Heart left ventricle (tissue), 16 donors: ENCODE data around the gene NPY2R. TPM values are rescaled to one million over a fixed set of nuclear protein-coding genes. Genes with fewer than 3 reads are reported as not detected.

Experiments
- ATAC-seq, 4 donors: fragments of 200-7000 bp; cut with Tn5 transposase; one replicate each; pipeline ENCODE4 v1.9.1; 2020 to 2022; ENCODE audit warnings: moderate library complexity in 4 of 4, mild to moderate bottlenecking in 3 of 4, moderate number of reproducible peaks in 1 of 4
- DNase-seq, 5 donors: peaks; one replicate each; pipeline ENCODE4 v3.0.0-alpha.2; 2020
- H3K27ac ChIP-seq, 12 donors: fragments of 200-600 bp; sonication (generic) in 4 of 12; one replicate each; pipeline versions ENCODE4 v1.5.0 to v1.8.0; 2016 to 2022; ENCODE audit warnings: mild to moderate bottlenecking in 2 of 12
- H3K27me3 ChIP-seq, 9 donors: fragments of 200-600 bp; sonication (generic) in 2 of 9; one replicate each; pipeline versions ENCODE4 v1.5.1 to v1.8.0; 2016 to 2022; ENCODE audit warnings: mild to moderate bottlenecking in 3 of 9
- H3K36me3 ChIP-seq, 9 donors: fragments of 200-600 bp; sonication (generic) in 2 of 9; one replicate each; pipeline versions ENCODE4 v1.5.0 to v1.8.0; 2018 to 2022; ENCODE audit warnings: mild to moderate bottlenecking in 2 of 9
- H3K4me1 ChIP-seq, 12 donors: fragments of 200-600 bp; sonication (generic) in 4 of 12; one replicate each; pipeline versions ENCODE4 v1.5.0 to v1.8.0; 2016 to 2022; ENCODE audit warnings: mild to moderate bottlenecking in 3 of 12
- H3K4me3 ChIP-seq, 12 donors: fragments of 200-600 bp; sonication (generic) in 4 of 12; one replicate each; pipeline versions ENCODE4 v1.5.0 to v1.8.0; 2017 to 2022; ENCODE audit warnings: mild to moderate bottlenecking in 9 of 12, moderate library complexity in 4 of 12
- H3K9me3 ChIP-seq, 12 donors: fragments of 200-600 bp; sonication (generic) in 4 of 12; one replicate each; pipeline versions ENCODE4 v1.5.0 to v1.8.0; 2016 to 2022; ENCODE audit warnings: mild to moderate bottlenecking in 1 of 12
- CTCF ChIP-seq, 12 donors: fragments of 200-600 bp; sonication (generic) in 4 of 12; IDR thresholded peaks; one replicate each; pipeline versions ENCODE4 v1.5.0 to v1.8.0; 2018 to 2022; ENCODE audit warnings: antibody characterized with exemption in 12 of 12, mild to moderate bottlenecking in 5 of 12
- POLR2A ChIP-seq, 2 donors: fragments of 450-650 bp; IDR thresholded peaks; one replicate each; pipeline ENCODE4 v1.6.1; 2017; ENCODE audit warnings: antibody characterized with exemption in 2 of 2, mild to moderate bottlenecking in 2 of 2, moderate library complexity in 2 of 2
- WGBS, 4 donors: extraction: QIAGEN DNeasy Blood & Tissue Kit in 2 of 4; methylation state at CpG; one replicate each; pipeline versions ENCODE4 v1.1.5 to v1.1.7; 2013 to 2018; 5-methylcytosine and 5-hydroxymethylcytosine counted together
- intact Hi-C, 10 donors: fragments of 100-400 bp; cut with DNase I; formaldehyde crosslinking; loops; one replicate each; pipeline versions ENCODE4 v1.11.1 to v1.14.2; 2022
- polyA plus RNA-seq, 2 donors: library from polyadenylated mRNA; stranded (reverse); fragments of 200-250 nt; gene quantifications; one replicate each; pipeline ENCODE4 v1.2.3, GENCODE V29; 2013
- total RNA-seq, 9 donors: library from RNA; depleted of rRNA in 2 of 9; stranded (reverse); fragments of >200 nt in 2 of 9; fragmentation: NEBNext Ultra II Directional in 3 of 9; extraction: Animal tissue kit (Norgen Biotek cat#: 25700) in 3 of 9; gene quantifications; one replicate each; pipeline versions ENCODE4 v1.1.0 to v1.2.4, GENCODE V29; 2016 to 2023
- donor health status: ischemic (EF 13 %, LVEDD 7.1; RV severe dilation, severe dysfunction).
- donor health status: healthy with polysubstance abuse.
- donor health status: DM: no; HTN: yes; CAD: no.
- donor health status: DM: no; HTN: no; CAD: no.
- donor health status: ischemic (EF 25% LVEDD 6.9; RV normal size, moderate dysfunction).
- donor health status: ischemic (EF 25% LVEDD 5.7; RV mildly dilated, moderate dysfunction).
- donor health status: healthy.
- donor health status: DM: yes; HTN: yes; CAD: no.
- donor health status: ischemic (EF 35%, LVEDD 5.7; RV mildly dilated, moderate dysfunction).
- donor health status: nonischemic (EF 11% LVEDD 7.7; RV severe dilation, severe dysfunction).
- donor health status: DM: yes; HTN: yes; CAD: no.
- donor health status: PGD.
- donor health status: ischemic (EF 29% LVEDD 5.4; RV normal size, mild dysfunction).
- donor health status: nonischemic (EF 23%, LVEDD 6.1; RV moderate dilation, normal function).

NPY2R gene
- total and polyA plus RNA-seq, 11 donors: not detected

DNA sequence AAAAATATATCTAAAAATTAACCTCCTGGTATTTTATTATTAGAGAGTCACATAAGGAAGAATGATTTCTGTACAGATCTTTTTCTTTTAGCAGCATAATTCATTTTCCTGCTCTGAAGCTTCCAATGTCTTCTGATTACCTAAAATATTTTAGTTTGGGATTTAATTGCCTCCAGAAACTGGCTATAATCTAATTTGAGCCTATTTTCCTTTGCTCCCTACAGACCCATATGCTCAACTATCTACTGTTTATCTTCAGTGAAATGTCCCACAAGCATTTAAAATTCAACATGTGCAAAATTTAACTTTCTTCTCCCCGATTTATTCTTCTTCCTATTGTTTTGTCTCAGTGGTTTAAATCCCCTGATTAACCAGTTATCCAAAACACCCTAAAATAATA lies 29.1 kb downstream of the NPY2R start:
- no peak overlapping the region for H3K4me3 ChIP-seq
- WGBS, 4 donors: 57 to 74% (median 65%) methylated on average over 1 of the region's 1 CpG
- TF ChIP-seq CTCF (IDR thresholded peaks at IDR 0.05): no peak
- no peak for TF ChIP-seq POLR2A (IDR thresholded peaks at IDR 0.05)
- no peaks in the 10 kb centered on the region for H3K36me3 ChIP-seq
- no peak overlapping the region for H3K27ac ChIP-seq
- intact Hi-C loops: no loop called here
- DNase-seq (no peak), ATAC-seq (no peak)
- H3K27me3 ChIP-seq: no peaks in the 10 kb centered on the region
- H3K4me1 ChIP-seq: no peaks in the 10 kb centered on the region
- peaks cover 0 to 7% (median 0%) of the 10 kb centered on the region in 12 donors for H3K9me3 ChIP-seq

DNA sequence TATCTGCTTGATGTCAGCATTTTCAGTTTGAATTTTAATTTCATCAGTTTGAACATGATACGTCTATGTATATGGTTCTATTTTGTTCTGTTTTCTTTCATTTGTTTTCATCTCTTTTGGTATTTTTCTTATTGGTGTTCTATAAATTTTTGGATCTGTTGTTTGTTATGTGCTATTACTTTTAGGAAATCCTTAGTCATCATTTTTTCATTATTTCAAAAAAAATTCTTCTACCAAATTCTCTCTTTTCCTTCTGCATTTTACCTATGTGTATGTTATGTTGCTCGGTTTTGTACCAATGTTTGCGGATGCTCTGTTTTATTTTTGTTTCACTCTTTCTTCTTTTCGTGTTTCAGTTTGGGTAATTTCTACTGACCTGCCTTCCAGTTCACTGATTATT lies 32.8 kb downstream of the NPY2R start:
- intact Hi-C loops: no loop called here
- DNase-seq: no peak
- Histone ChIP-seq H3K9me3 (peaks cover 0 to 7% (median 0%) of the 10 kb centered on the region in 12 donors), H3K27ac (no peak overlapping the region), H3K4me1 (no peaks in the 10 kb centered on the region), H3K36me3 (no peaks in the 10 kb centered on the region), H3K27me3 (no peaks in the 10 kb centered on the region), H3K4me3 (no peak overlapping the region)
- TF ChIP-seq CTCF (IDR thresholded peaks at IDR 0.05): no peak
- no peak for TF ChIP-seq POLR2A (IDR thresholded peaks at IDR 0.05)
- no peak for ATAC-seq
- WGBS, 4 donors: 88 to 89% (median 89%) methylated on average over 4 of the region's 4 CpGs

DNA sequence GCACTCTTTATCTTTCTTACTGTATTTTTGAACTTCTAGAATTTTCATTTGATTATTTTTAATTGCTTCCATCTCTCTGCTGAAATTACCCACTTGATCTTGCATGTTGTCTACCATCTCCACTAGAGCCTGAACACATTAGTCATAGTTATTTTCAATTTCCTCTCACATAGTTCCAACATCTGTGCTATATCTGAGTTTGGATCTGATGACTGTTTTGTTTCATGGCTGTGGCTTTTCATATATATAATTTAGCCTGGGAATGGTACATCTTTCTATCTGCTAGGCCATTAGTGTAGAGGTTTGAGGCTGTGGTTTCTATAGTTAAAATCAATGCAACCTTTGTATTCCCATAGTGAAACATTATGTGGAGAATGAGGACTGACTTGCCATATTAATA lies 33.2 kb downstream of the NPY2R start:
- no peaks in the 10 kb centered on the region for H3K36me3 ChIP-seq
- intact Hi-C loops: no loop called here
- H3K9me3 ChIP-seq: peaks cover 0 to 7% (median 0%) of the 10 kb centered on the region in 12 donors
- no peaks in the 10 kb centered on the region for H3K4me1 ChIP-seq
- TF ChIP-seq POLR2A (IDR thresholded peaks at IDR 0.05) (no peak), CTCF (IDR thresholded peaks at IDR 0.05) (no peak)
- H3K4me3 ChIP-seq: no peak overlapping the region
- H3K27me3 ChIP-seq: no peaks in the 10 kb centered on the region
- DNase-seq (no peak), ATAC-seq (no peak)
- H3K27ac ChIP-seq: no peak overlapping the region

GRCh38 chr4:155245105-155245504 lies 36.7 kb downstream of the NPY2R start:
- Histone ChIP-seq H3K4me1 (no peaks in the 10 kb centered on the region), H3K9me3 (peaks cover 0 to 7% (median 0%) of the 10 kb centered on the region in 12 donors), H3K27me3 (no peaks in the 10 kb centered on the region), H3K36me3 (no peaks in the 10 kb centered on the region), H3K4me3 (no peak overlapping the region), H3K27ac (no peak overlapping the region)
- WGBS, 4 donors: 71 to 85% (median 83%) methylated on average over 4 of the region's 4 CpGs
- no peak for DNase-seq
- no peak for ATAC-seq
- intact Hi-C loops: no loop called here
- no peak for TF ChIP-seq POLR2A (IDR thresholded peaks at IDR 0.05)
- TF ChIP-seq CTCF (IDR thresholded peaks at IDR 0.05): no peak
